Activated gamma-delta T cell treated with anti-CD3 and anti-CD28 coated beads, Interleukin-2, amount 50 U/mL, for 16 hours (primary cell): ENCODE measurements around the gene OBP2A.
"Not testable (repeated sequence)": the region's sequence is repeated elsewhere in the genome, so short reads cannot be mapped to it uniquely, and the experiment has no call there.

Experiments
- DNase-seq: peaks from one replicate; pipeline ENCODE4 v3.0.0-alpha.2; 2020; ENCODE audit warnings: low read depth

OBP2A gene

GRCh38 chr9:135545646-135546176, at the start of gene OBP2A:
TSS of gene OBP2A (plus strand) at chr9:135546126. CDS start at chr9:135546181, 55 bp downstream.
- not testable (repeated sequence) for DNase-seq

DNA sequence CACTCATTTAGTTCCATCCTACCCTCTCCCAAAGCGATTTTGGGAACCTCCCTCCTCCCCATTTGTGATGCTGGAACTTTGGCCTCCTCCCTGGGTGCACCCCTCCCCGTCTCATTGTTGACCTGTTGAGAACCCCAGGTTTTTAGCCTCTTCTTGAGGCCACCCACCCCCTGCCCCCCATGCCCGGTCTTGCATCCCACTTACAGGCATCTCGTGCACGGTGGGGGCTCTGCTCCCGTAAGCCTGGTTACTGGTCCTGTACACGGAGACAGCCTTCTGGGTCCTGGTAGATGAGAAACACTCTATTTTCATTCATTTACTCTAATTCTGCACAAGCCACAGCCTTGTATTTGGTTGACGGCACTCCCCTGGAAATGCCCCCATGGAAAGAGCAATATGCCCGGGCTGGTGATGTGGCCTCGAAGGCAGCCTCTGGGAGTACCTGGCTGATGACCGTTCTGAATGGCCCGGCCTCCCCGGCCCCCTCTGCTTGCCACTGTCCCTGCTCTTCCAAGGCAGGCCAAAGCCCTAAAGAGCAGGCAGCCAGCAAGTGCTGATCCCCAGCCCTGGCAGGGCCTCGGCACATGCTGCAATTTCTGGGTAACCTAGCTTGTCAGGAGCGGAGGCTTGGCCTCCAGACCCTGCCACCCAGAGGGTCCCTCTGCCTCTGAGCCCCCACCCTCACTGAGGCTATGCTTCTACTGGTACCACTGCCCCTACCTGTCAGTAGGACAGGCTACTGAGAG, 47.4 kb upstream of the OBP2A start:
- DNase-seq, result no peak

GRCh38 chr9:135499326-135500070, 46.4 kb upstream of the OBP2A start:
- DNase-seq, result peak; percentile 84

DNA sequence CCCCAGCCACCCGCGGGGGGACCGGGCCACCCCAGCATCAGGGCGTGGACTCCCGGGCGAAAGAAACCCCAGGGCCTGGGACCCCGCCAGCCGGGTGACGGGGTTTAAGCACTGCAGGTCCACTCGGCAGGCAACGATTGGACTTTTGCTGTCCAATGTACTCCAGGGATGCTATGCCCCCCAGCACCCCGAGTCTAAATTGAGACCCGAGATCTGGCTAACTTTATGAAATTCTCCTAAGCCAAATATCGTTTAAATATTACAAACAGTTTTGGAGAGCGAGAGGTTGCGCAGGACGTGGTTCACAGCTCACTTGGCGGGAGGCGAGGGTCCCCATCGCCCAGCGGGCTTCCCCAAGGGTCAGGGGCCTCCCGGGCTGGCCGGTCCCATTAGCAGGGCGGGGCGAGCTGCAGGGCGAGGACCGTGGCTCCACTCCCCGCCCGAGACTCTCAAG, 45.8 kb upstream of the OBP2A start:
- DNase-seq, result no peak

DNA sequence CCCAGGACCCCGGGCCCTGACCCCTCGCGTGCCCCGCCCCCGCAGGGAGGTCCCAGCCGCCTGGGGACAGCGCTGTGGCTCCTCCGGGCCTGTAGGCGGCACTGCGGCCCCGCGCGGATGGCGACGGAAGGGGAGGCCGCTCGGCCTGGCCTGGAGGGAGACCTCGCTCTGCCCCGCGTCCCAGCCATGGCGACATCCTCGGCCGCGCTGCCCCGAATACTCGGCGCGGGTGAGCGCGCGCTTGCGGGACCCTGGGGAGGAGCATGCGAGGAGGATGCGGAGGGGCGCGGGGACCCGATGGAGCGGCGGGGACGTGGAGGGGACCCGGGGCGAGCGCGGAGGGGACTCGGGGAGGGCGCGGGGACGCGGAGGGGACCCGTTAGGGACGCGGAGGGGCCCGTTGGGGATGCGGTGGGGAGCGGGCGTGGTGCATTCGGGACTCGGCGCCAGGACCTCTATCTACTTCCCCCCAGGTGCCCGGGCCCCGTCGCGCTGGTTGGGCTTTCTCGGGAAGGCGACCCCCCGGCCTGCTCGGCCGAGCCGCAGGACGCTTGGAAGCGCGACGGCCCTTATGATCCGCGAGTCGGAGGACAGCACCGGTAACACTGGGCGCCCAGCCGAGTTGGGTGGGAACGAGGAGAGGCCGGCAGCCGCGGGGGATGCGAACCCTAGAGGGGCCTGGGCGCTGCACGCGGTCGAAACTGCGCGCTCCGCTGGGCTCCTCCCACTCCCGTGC, 45.2 kb upstream of the OBP2A start, which contains the start of gene MRPS2:
MRPS2 (plus strand) TSS at position 158 of the 736 bp plus-strand sequence; CDS start at position 187, 29 bp downstream.
- peak; percentile 74 for DNase-seq

DNA sequence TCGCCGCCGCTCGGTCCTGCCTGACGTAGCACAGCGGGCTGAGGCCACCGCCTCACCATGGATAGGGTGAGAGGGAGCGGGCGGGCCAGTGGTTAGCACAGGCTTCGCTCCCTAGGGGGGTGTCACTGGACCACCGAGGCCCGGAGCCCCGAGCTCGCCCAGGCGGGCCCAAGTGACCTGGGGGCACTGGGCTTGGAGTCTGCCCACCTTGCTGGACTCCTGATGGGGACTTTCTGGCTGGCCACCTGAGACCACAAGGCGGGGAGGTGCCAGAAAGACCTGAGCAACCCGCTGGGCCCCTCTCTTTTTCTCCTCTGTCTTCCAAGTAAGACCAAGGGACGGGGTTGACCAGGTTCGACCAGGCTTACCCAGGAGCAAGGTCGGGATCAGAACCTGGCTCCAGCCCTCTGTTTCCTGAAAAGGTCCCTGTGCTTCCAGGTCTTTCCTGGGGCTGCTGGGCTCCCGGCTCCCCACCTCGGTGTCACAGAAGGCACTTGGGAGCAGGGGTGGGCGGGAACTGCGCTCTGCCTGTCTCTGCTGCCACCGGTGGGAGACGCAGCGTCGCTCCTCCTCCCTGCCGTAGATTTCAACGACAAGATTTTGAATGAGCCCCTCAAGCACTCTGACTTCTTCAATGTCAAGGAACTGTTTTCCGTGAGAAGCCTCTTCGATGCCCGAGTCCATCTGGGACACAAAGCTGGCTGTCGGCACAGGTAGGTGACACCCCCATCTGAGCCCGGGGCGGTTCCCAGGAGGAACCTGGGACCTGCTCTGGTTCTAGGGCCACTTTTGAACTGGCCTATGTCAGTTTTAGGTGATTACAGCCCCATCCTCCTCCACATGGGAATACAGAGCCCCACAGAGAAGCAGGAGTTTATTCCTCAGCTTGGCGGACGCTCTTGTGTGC, 44.4 kb upstream of the OBP2A start:
- no peak for DNase-seq

GRCh38 chr9:135502168-135502872, 43.6 kb upstream of the OBP2A start:
- no peak for DNase-seq

DNA sequence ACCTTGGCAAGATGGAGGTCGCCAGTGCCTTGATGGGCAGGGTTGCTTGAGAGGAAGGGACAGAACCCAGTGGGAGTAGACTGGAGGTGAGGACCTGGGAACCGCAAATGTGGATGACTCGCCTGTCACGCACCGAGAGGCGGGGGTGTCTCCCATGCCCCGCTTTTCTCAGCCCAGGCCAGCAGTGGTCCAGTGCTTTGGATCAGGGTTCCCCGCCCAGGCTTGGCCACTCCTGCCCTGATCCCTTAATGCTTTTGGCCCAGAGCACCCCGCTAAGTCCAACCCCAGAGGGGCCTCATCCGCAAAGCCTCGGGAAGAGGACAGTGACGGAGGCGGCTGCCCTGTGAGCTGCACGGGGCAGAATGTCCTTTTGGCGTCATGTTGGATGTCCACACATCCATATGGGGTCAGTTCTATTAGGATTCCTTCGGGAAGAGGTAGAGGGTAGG, 43.0 kb upstream of the OBP2A start:
- DNase-seq, result no peak

DNA sequence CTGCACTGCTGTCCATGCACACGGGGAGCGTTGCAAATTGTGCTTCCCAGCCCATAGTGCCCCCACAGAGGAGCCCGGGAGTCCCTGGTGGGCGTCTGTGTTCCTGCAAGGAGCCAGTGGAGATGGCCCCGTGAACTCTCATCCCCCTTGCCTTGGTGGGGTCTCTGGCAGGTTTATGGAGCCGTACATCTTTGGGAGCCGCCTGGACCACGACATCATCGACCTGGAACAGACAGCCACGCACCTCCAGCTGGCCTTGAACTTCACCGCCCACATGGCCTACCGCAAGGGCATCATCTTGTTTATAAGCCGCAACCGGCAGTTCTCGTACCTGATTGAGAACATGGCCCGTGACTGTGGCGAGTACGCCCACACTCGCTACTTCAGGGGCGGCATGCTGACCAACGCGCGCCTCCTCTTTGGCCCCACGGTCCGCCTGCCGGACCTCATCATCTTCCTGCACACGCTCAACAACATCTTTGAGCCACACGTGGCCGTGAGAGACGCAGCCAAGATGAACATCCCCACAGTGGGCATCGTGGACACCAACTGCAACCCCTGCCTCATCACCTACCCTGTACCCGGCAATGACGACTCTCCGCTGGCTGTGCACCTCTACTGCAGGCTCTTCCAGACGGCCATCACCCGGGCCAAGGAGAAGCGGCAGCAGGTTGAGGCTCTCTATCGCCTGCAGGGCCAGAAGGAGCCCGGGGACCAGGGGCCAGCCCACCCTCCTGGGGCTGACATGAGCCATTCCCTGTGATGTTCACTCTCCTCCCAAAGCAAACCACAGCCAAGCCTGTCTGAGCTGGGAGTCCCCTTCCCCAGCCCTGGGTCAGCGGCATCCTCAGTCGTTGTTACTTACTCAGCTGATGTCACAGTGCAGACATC, 42.3 kb upstream of the OBP2A start:
- no peak for DNase-seq

GRCh38 chr9:135504262-135505243, 41.4 kb upstream of the OBP2A start:
- DNase-seq, result peak; percentile 24

GRCh38 chr9:135505406-135506187, 40.3 kb upstream of the OBP2A start:
- no peak for DNase-seq

GRCh38 chr9:135506327-135507103, 39.4 kb upstream of the OBP2A start:
- no peak for DNase-seq

DNA sequence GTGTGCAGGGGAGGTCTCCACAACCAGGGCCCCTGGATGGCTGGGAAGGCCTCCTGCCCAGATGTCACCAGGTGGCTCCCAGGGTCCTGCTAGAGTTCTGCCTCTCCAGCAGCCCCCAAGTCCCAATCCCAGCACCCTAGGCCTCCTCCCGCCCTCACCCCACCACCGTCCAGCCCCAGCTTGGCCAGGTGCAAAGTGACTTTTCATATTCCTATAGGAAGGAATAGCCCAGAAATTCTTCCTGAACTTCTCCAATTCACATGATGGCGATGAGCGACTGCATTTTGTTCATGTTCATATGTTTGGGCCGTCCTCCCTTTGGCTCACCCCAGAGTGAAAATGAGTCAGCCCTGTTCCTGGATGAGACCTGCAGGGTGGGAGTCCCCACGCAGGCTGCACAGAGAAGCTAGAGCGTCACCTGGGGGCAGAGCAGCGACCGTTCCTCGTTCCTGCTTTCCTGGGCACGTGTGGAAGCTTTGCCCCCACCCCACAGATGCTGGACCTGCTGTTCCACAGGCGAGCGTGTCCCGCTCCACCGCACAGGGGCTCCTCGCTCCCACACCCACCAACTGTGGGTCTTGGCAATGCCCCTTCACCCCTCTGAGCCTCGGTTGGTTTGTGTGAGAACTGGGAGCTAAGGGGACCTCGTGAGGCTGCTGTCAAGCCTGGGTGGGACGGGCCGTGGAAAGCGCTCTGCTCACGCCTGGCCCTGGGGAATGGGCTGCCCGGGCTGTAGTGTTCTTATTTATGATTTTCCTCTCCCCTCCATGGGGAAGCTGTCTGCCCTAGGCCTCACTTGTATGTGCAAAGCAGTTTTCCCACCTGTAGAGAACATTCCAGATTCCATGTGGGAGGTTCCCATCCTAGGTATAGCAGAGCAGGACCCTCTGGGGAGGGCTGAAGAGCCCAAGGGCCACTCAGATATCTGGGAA, 38.6 kb upstream of the OBP2A start:
- DNase-seq, result no peak

DNA sequence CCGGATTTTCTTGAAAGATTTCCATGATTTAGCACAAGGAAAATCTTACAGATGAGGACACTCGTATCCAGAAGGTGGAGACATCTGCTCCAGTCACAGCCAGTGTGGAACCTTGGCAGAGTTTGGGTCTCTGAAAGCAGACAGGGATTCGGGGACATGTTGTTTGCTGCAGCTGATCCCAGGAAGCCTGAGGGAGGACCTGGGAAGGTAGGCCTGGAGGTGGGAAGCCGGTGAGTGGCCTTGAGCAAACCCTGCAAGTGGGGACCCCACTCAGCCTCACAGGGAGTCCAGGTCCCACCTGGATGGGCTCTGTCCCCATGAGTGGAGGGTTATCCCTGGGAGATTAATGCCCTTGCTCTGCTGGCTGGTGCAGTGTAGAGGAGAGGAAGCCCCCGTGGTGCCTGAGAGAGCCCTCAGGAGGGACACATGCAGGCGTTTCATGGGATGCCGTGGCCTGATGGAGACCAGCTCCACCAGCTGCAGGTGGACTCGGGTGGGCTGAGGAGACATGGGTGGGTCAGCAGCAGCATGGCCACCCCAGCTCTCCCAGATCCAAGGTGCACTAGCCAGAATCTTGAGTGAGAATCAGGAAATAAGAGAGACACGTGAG, 37.6 kb upstream of the OBP2A start:
- no peak for DNase-seq

GRCh38 chr9:135509458-135509857, 36.5 kb upstream of the OBP2A start:
- no peak for DNase-seq
